HepG2 (cell line): Measurements from ENCODE around the gene ALDH3A1. TPM values are rescaled to one million over a fixed set of nuclear protein-coding genes. Genes with fewer than 3 reads are reported as not detected.

Experiments
- CBX1 ChIP-seq: IDR thresholded peaks from one replicate; pipeline ENCODE4 v1.6.1; 2016; ENCODE audit warnings: antibody characterized with exemption, low read depth
- FOSL2 ChIP-seq: sonication (generic); formaldehyde crosslinking; IDR thresholded peaks from 2 replicates; pipeline ENCODE4 v1.4.0; 2020; ENCODE audit warnings: missing genetic modification reagents
- NCOR1 ChIP-seq: fragments of 200-600 bp; sonication (generic); IDR thresholded peaks from 2 replicates; pipeline ENCODE4 v1.7.0; 2017; ENCODE audit warnings: antibody characterized with exemption, low read length, borderline replicate concordance
- SNAI1 ChIP-seq: sonication (generic); formaldehyde crosslinking; IDR thresholded peaks from 2 replicates; pipeline ENCODE4 v1.5.0; 2020; ENCODE audit warnings: mild to moderate bottlenecking, missing genetic modification reagents, borderline replicate concordance
- ZEB1 ChIP-seq: IDR thresholded peaks from 2 replicates; pipeline ENCODE4 v1.6.1; 2012; ENCODE audit warnings: mild to moderate bottlenecking, low read depth, inconsistent platforms; ENCODE audit not compliant: insufficient replicate concordance
- ZFP37 ChIP-seq: sonication (generic); formaldehyde crosslinking; IDR thresholded peaks from 2 replicates; pipeline ENCODE4 v1.4.0; 2020; ENCODE audit warnings: missing genetic modification reagents, borderline replicate concordance
- ZNF335 ChIP-seq: sonication (generic); formaldehyde crosslinking; IDR thresholded peaks from 2 replicates; pipeline ENCODE4 v1.4.0; 2020; ENCODE audit warnings: missing genetic modification reagents
- ZNF430 ChIP-seq: sonication (generic); formaldehyde crosslinking; IDR thresholded peaks from 2 replicates; pipeline ENCODE4 v1.9.0; 2021; ENCODE audit warnings: mild to moderate bottlenecking, missing genetic modification reagents
- ZNF724P ChIP-seq: sonication (generic); formaldehyde crosslinking; IDR thresholded peaks from 2 replicates; pipeline ENCODE4 v1.8.0; 2022; ENCODE audit warnings: missing genetic modification reagents, borderline replicate concordance
- ZNF747 ChIP-seq: sonication (generic); formaldehyde crosslinking; IDR thresholded peaks from 2 replicates; pipeline ENCODE4 v1.8.1; 2023; ENCODE audit warnings: missing genetic modification reagents, mild to moderate bottlenecking, borderline replicate concordance
- polyA plus RNA-seq, 8 experiments: library from polyadenylated mRNA; depleted of rRNA in 3 of 8; stranded (reverse) in 7 of 8; unstranded in 1 of 8; fragments of >200 nt; fragmentation: Illumina TruSeq in 4 of 8; extraction: Trizol in 4 of 8; gene quantifications; 2 replicates each; pipeline versions ENCODE4 v1.2.1 to v1.2.3, GENCODE V29; 2011 to 2016; ENCODE audit warnings: low read depth in 4 of 8, missing spikeins in 1 of 8, mixed read lengths in 1 of 8; ENCODE audit not compliant: insufficient read depth in 1 of 8
- total RNA-seq, 5 experiments: library from RNA; depleted of rRNA; stranded (reverse); fragments of >200 nt; fragmentation: Illumina TruSeq; extraction: Trizol; gene quantifications; 2 replicates each; pipeline ENCODE4 v1.2.3, GENCODE V29; 2016; ENCODE audit warnings: low read depth in 1 of 5
- TF ChIP-seq, protein P1 (sequence below): sonication (generic); formaldehyde crosslinking; IDR thresholded peaks from 2 replicates; pipeline ENCODE4 v1.4.0; 2020; ENCODE audit warnings: missing genetic modification reagents, borderline replicate concordance
- TF ChIP-seq, protein P2 (sequence below): sonication (generic); formaldehyde crosslinking; IDR thresholded peaks from 2 replicates; pipeline ENCODE4 v1.5.0; 2020; ENCODE audit warnings: missing genetic modification reagents, mild to moderate bottlenecking, borderline replicate concordance
- TF ChIP-seq, protein P3 (sequence below): sonication (generic); formaldehyde crosslinking; IDR thresholded peaks from 2 replicates; pipeline ENCODE4 v1.4.0; 2020; ENCODE audit warnings: low read depth, missing genetic modification reagents
- TF ChIP-seq, protein P4 (sequence below): sonication (generic); formaldehyde crosslinking; IDR thresholded peaks from 2 replicates; pipeline ENCODE4 v1.5.0; 2020; ENCODE audit warnings: mild to moderate bottlenecking, missing genetic modification reagents, borderline replicate concordance

ALDH3A1 gene
- total and polyA plus RNA-seq, 2 of the 13 experiments (the other 11 are each of a cell fraction or from before 2014, with no cell fraction given) = 0.07 to 0.62 TPM

DNA sequence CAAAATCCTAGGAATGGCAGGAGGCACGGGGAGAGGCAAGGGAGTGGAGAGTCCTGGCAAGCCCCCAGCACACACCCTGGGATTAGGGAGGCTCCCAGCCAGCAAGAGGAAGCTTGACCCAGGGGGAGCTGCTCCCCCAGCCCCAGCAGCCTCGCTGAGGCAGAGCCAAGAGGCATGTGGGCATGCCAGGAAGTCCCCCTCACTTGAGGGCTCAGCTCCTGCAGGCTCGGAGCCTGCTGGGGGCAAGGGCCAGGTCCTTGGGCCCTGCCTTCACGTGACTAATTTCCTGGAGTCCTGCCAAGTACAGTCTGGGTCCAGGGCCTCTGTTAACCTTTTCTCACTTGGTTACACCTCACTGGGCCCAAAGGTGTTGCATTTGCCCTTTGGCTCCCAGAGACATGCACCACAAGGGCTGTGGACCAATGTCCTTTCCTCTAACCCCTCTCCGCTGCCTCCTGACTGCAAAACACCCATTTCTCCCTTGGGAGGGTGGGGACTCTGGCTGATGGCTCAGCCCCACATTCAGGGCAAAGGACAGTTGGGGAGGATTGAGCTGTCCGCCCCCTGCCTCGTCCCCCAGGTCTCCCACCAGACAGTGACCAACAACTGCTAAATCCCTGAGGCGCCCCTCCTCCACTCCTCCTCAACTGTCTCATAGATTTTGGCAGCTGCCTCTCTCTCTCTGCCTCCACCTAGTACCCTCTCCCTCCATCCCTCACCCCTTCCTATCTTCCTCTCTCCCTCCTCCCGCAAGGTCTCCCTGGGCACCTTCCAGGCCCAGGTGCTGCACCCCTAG lies 27.3 kb downstream of the ALDH3A1 start (continued):
- TF ChIP-seq ZNF747 (CRISPR knock-in tag) = no peak
- TF ChIP-seq, protein P1, sequence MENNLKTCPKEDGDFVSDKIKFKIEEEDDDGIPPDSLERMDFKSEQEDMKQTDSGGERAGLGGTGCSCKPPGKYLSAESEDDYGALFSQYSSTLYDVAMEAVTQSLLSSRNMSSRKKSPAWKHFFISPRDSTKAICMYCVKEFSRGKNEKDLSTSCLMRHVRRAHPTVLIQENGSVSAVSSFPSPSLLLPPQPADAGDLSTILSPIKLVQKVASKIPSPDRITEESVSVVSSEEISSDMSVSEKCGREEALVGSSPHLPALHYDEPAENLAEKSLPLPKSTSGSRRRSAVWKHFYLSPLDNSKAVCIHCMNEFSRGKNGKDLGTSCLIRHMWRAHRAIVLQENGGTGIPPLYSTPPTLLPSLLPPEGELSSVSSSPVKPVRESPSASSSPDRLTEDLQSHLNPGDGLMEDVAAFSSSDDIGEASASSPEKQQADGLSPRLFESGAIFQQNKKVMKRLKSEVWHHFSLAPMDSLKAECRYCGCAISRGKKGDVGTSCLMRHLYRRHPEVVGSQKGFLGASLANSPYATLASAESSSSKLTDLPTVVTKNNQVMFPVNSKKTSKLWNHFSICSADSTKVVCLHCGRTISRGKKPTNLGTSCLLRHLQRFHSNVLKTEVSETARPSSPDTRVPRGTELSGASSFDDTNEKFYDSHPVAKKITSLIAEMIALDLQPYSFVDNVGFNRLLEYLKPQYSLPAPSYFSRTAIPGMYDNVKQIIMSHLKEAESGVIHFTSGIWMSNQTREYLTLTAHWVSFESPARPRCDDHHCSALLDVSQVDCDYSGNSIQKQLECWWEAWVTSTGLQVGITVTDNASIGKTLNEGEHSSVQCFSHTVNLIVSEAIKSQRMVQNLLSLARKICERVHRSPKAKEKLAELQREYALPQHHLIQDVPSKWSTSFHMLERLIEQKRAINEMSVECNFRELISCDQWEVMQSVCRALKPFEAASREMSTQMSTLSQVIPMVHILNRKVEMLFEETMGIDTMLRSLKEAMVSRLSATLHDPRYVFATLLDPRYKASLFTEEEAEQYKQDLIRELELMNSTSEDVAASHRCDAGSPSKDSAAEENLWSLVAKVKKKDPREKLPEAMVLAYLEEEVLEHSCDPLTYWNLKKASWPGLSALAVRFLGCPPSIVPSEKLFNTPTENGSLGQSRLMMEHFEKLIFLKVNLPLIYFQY (CRISPR knock-in tag) = peak; percentile 82; the same call in 1 of the 2 replicates
- TF ChIP-seq, protein P2, sequence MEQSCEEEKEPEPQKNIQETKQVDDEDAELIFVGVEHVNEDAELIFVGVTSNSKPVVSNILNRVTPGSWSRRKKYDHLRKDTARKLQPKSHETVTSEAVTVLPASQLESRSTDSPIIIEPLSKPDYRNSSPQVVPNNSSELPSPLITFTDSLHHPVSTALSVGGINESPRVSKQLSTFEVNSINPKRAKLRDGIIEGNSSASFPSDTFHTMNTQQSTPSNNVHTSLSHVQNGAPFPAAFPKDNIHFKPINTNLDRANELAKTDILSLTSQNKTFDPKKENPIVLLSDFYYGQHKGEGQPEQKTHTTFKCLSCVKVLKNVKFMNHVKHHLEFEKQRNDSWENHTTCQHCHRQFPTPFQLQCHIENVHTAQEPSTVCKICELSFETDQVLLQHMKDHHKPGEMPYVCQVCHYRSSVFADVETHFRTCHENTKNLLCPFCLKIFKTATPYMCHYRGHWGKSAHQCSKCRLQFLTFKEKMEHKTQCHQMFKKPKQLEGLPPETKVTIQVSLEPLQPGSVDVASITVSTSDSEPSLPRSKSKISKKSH (CRISPR knock-in tag) = peak; percentile 26; the same call in 1 of the 2 replicates
- no peak for TF ChIP-seq ZNF335
- no peak for TF ChIP-seq SNAI1 (CRISPR knock-in tag)
- TF ChIP-seq, protein P3, sequence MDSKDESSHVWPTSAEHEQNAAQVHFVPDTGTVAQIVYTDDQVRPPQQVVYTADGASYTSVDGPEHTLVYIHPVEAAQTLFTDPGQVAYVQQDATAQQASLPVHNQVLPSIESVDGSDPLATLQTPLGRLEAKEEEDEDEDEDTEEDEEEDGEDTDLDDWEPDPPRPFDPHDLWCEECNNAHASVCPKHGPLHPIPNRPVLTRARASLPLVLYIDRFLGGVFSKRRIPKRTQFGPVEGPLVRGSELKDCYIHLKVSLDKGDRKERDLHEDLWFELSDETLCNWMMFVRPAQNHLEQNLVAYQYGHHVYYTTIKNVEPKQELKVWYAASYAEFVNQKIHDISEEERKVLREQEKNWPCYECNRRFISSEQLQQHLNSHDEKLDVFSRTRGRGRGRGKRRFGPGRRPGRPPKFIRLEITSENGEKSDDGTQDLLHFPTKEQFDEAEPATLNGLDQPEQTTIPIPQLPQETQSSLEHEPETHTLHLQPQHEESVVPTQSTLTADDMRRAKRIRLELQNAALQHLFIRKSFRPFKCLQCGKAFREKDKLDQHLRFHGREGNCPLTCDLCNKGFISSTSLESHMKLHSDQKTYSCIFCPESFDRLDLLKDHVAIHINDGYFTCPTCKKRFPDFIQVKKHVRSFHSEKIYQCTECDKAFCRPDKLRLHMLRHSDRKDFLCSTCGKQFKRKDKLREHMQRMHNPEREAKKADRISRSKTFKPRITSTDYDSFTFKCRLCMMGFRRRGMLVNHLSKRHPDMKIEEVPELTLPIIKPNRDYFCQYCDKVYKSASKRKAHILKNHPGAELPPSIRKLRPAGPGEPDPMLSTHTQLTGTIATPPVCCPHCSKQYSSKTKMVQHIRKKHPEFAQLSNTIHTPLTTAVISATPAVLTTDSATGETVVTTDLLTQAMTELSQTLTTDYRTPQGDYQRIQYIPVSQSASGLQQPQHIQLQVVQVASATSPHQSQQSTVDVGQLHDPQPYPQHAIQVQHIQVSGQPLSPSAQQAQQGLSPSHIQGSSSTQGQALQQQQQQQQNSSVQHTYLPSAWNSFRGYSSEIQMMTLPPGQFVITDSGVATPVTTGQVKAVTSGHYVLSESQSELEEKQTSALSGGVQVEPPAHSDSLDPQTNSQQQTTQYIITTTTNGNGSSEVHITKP (CRISPR knock-in tag) = no peak
- 0 out of 2 replicates have a peak, but pooled peaks have one; percentile 25 for TF ChIP-seq ZNF430 (CRISPR knock-in tag)
- TF ChIP-seq ZNF724P (CRISPR knock-in tag) = no peak
- TF ChIP-seq, protein P4, sequence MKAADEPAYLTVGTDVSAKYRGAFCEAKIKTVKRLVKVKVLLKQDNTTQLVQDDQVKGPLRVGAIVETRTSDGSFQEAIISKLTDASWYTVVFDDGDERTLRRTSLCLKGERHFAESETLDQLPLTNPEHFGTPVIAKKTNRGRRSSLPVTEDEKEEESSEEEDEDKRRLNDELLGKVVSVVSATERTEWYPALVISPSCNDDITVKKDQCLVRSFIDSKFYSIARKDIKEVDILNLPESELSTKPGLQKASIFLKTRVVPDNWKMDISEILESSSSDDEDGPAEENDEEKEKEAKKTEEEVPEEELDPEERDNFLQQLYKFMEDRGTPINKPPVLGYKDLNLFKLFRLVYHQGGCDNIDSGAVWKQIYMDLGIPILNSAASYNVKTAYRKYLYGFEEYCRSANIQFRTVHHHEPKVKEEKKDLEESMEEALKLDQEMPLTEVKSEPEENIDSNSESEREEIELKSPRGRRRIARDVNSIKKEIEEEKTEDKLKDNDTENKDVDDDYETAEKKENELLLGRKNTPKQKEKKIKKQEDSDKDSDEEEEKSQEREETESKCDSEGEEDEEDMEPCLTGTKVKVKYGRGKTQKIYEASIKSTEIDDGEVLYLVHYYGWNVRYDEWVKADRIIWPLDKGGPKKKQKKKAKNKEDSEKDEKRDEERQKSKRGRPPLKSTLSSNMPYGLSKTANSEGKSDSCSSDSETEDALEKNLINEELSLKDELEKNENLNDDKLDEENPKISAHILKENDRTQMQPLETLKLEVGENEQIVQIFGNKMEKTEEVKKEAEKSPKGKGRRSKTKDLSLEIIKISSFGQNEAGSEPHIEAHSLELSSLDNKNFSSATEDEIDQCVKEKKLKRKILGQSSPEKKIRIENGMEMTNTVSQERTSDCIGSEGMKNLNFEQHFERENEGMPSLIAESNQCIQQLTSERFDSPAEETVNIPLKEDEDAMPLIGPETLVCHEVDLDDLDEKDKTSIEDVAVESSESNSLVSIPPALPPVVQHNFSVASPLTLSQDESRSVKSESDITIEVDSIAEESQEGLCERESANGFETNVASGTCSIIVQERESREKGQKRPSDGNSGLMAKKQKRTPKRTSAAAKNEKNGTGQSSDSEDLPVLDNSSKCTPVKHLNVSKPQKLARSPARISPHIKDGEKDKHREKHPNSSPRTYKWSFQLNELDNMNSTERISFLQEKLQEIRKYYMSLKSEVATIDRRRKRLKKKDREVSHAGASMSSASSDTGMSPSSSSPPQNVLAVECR (CRISPR knock-in tag) = peak; percentile 68; the same call in 1 of the 2 replicates
- peak; percentile 68 for TF ChIP-seq NCOR1
- TF ChIP-seq CBX1 = no peak
- peak; percentile 57 for TF ChIP-seq ZEB1
- TF ChIP-seq ZFP37 (CRISPR knock-in tag) = no peak
- peak; percentile 61 for TF ChIP-seq FOSL2
